Pancreas (tissue), 10 donors: ENCODE measurements around the gene WDTC1. TPM values are rescaled to one million over a fixed set of nuclear protein-coding genes. Genes with fewer than 3 reads are reported as not detected.
A peak's percentile ranks its signal among the peaks of the same experiment; 100 is the strongest.

ENCODE experiments used
- ATAC-seq, 4 donors: fragments of 200-7000 bp; cut with Tn5 transposase; one replicate each; pipeline versions ENCODE4 v1.8.0 to v1.9.1; 2020; ENCODE audit warnings: mild to moderate bottlenecking in 4 of 4, moderate library complexity in 4 of 4
- DNase-seq, 6 donors: peaks; one replicate each; pipeline ENCODE4 v3.0.0-alpha.2; 2020
- FAIRE-seq: peaks from 2 replicates; lab custom pipeline; 2012; peaks lifted over from hg19 to GRCh38; lab: Jason Lieb, UNC
- H3K27ac ChIP-seq, 4 donors: fragments of 200-600 bp; sonication (generic); 1 replicate in 3 of 4; 2 replicates in 1 of 4; pipeline versions ENCODE4 v1.5.0 to v1.8.0; 2020
- H3K27me3 ChIP-seq, 4 donors: fragments of 200-600 bp; one replicate each; pipeline ENCODE4 v1.8.0; 2021
- H3K36me3 ChIP-seq, 3 donors: fragments of 200-600 bp; sonication (generic) in 1 of 3; one replicate each; pipeline versions ENCODE4 v1.5.0 to v1.8.0; 2020 to 2021
- H3K4me1 ChIP-seq, 3 donors: fragments of 200-600 bp; one replicate each; pipeline ENCODE4 v1.8.0; 2021
- H3K4me3 ChIP-seq, 4 donors: fragments of 200-600 bp; sonication (generic) in 2 of 4; one replicate each; pipeline versions ENCODE4 v1.5.0 to v1.8.0; 2020 to 2021
- H3K9me3 ChIP-seq, 4 donors: fragments of 200-600 bp; one replicate each; pipeline ENCODE4 v1.8.0; 2021
- CTCF ChIP-seq, 4 donors: fragments of 200-600 bp; sonication (generic) in 3 of 4; IDR thresholded peaks; one replicate each; pipeline versions ENCODE4 v1.5.0 to v1.8.0; 2021; ENCODE audit warnings: antibody characterized with exemption in 4 of 4
- WGBS, 2 donors: extraction: QIAGEN DNeasy Blood & Tissue Kit; methylation state at CpG; one replicate each; pipeline ENCODE4 v1.1.7; 2013; 5-methylcytosine and 5-hydroxymethylcytosine counted together
- intact Hi-C, 3 donors: fragments of 100-400 bp; cut with DNase I; formaldehyde crosslinking; loops; one replicate each; pipeline versions ENCODE4 v1.11.1 to v1.14.2; 2022
- polyA plus RNA-seq, 2 donors: library from polyadenylated mRNA; stranded (reverse); fragments of 200-250 nt; gene quantifications; one replicate each; pipeline ENCODE4 v1.2.3, GENCODE V29; 2013
- total RNA-seq, 6 donors: library from RNA; stranded (reverse); fragmentation: NEBNext Ultra II Directional in 4 of 6; extraction: Animal tissue kit (Norgen Biotek cat#: 25700) in 4 of 6; gene quantifications; one replicate each; pipeline versions ENCODE4 v1.2.1 to v1.2.4, GENCODE V29; 2021 to 2023
- donor health status: healthy with polysubstance abuse.
- donor health status: DM: no; HTN: no; CAD: no; lungs with moderate emphysema.
- donor health status: DM: no; HTN: no; CAD: no.
- donor health status: control.
- donor health status: control.
- donor health status: Bipolar disorder and iron deficiency.
- donor health status: DM: yes; HTN: yes; CAD: no.
- donor health status: DM: no; HTN: no; CAD: no.
- donor health status: DM: no; HTN: no; CAD: no.
- donor health status: DM: yes; HTN: yes; CAD: no.

WDTC1 gene
- total and polyA plus RNA-seq, 8 donors = 12.2 to 33.2 (median 18.2) TPM

- intact Hi-C loops = loop anchor here in 1 of 3 donors (10.0 kb wide), 1 partner anchor 51 kb away; the partner anchor contains the start of gene CD164L2
- Histone ChIP-seq H3K4me1 (no peaks in the 10 kb centered on the region), H3K9me3 (no peaks in the 10 kb centered on the region), H3K36me3 (peaks cover 0 to 19% (median 7%) of the 10 kb centered on the region in 3 donors), H3K4me3 (no peak overlapping the region), H3K27ac (no peak overlapping the region), H3K27me3 (no peaks in the 10 kb centered on the region)
- WGBS, 2 donors = 90% methylated on average over 17 of the region's 17 CpGs
- no peak for TF ChIP-seq CTCF (IDR thresholded peaks at IDR 0.05)
- FAIRE-seq = no peak
- DNase-seq = no peak
- no peak for ATAC-seq
These were observed 99.4 kb downstream of the WDTC1 start for GRCh38 chr1:27333717-27334279.

- no peak for ATAC-seq
- FAIRE-seq = no peak
- H3K27me3 ChIP-seq = no peaks in the 10 kb centered on the region
- intact Hi-C loops = loop anchor here in 1 of 3 donors (10.0 kb wide), 1 partner anchor 49 kb away; the partner anchor contains the start of gene CD164L2
- no peak for DNase-seq
- WGBS, 2 donors = 92 to 93% methylated on average over 17 of the region's 17 CpGs
- H3K36me3 ChIP-seq = peaks cover 0 to 19% (median 7%) of the 10 kb centered on the region in 3 donors
- no peak overlapping the region for H3K27ac ChIP-seq
- no peak for TF ChIP-seq CTCF (IDR thresholded peaks at IDR 0.05)
- H3K4me3 ChIP-seq = no peak overlapping the region
- H3K4me1 ChIP-seq = no peaks in the 10 kb centered on the region
- no peaks in the 10 kb centered on the region for H3K9me3 ChIP-seq
These were observed 101.3 kb downstream of the WDTC1 start for GRCh38 chr1:27335506-27336422.

GRCh38 chr1:27336756-27337155 is 102.3 kb downstream of the WDTC1 start:
- peaks cover 0 to 19% (median 7%) of the 10 kb centered on the region in 3 donors for H3K36me3 ChIP-seq
- no peak overlapping the region for H3K4me3 ChIP-seq
- intact Hi-C loops = loop anchor here in 1 of 3 donors (10.0 kb wide), 1 partner anchor 48 kb away; the partner anchor contains the start of gene CD164L2
- DNase-seq (peak in 1 of 6 donors; percentile 41), FAIRE-seq (no peak), ATAC-seq (no peak)
- 88 to 92% methylated on average over 5 of the region's 5 CpGs for WGBS, 2 donors
- H3K27ac ChIP-seq = no peak overlapping the region
- no peaks in the 10 kb centered on the region for H3K27me3 ChIP-seq
- H3K4me1 ChIP-seq = peaks cover 0 to 3% (median 3%) of the 10 kb centered on the region in 3 donors
- H3K9me3 ChIP-seq = no peaks in the 10 kb centered on the region
- TF ChIP-seq CTCF (IDR thresholded peaks at IDR 0.05) = no peak

GRCh38 chr1:27338751-27339150 is 104.3 kb downstream of the WDTC1 start:
- intact Hi-C loops = loop anchor here in 1 of 3 donors (10.0 kb wide), 1 partner anchor 46 kb away; the partner anchor contains the start of gene CD164L2
- no peaks in the 10 kb centered on the region for H3K27me3 ChIP-seq
- no peak for ATAC-seq
- 87 to 95% methylated on average over 6 of the region's 6 CpGs for WGBS, 2 donors
- peaks cover 0 to 4% (median 3%) of the 10 kb centered on the region in 3 donors for H3K4me1 ChIP-seq
- no peak overlapping the region for H3K27ac ChIP-seq
- no peak for TF ChIP-seq CTCF (IDR thresholded peaks at IDR 0.05)
- no peak for DNase-seq
- H3K4me3 ChIP-seq = no peak overlapping the region
- peaks cover 0 to 19% (median 7%) of the 10 kb centered on the region in 3 donors for H3K36me3 ChIP-seq
- H3K9me3 ChIP-seq = no peaks in the 10 kb centered on the region
- no peak for FAIRE-seq
